ENCODE measurements around the gene PACRG. TPM values are rescaled to one million over a fixed set of nuclear protein-coding genes. Genes with fewer than 3 reads are reported as not detected.

The PACRG gene
- total RNA-seq, 2 donors from 2014 or later: 13.0 TPM; not detected in 1

- TF ChIP-seq CTCF (IDR thresholded peaks at IDR 0.05): no peak
- no peak overlapping the region for H3K27ac ChIP-seq
- no peaks in the 10 kb centered on the region for H3K36me3 ChIP-seq
- DNase-seq (ENCODE audit: low spot score) (no peak), ATAC-seq (ENCODE audit: insufficient number of reproducible peaks, low FRiP score, low read depth) (no peak)
- no peaks in the 10 kb centered on the region for H3K9me3 ChIP-seq
- H3K4me3 ChIP-seq: no peak overlapping the region
- no peaks in the 10 kb centered on the region for H3K27me3 ChIP-seq (replicated peaks; ENCODE audit: insufficient read depth)
- H3K4me1 ChIP-seq (ENCODE audit: control insufficient read depth in 1 of 2, low read depth in 2 of 2): no peaks in the 10 kb centered on the region
These were observed 155.2 kb downstream of the PACRG start for GRCh38 chr6:162882801-162883481.

- no peak for TF ChIP-seq CTCF (IDR thresholded peaks at IDR 0.05)
- no peak for DNase-seq (ENCODE audit: low spot score)
- Histone ChIP-seq H3K27me3 (replicated peaks; ENCODE audit: insufficient read depth) (no peaks in the 10 kb centered on the region), H3K36me3 (no peaks in the 10 kb centered on the region), H3K4me3 (no peak overlapping the region), H3K4me1 (ENCODE audit: control insufficient read depth in 1 of 2, low read depth in 2 of 2) (no peaks in the 10 kb centered on the region), H3K27ac (no peak overlapping the region), H3K9me3 (no peaks in the 10 kb centered on the region)
- ATAC-seq (ENCODE audit: insufficient number of reproducible peaks, low FRiP score, low read depth): no peak
These were observed 160.4 kb downstream of the PACRG start for GRCh38 chr6:162887981-162888689.

GRCh38 chr6:162889303-162889702 lies 161.5 kb downstream of the PACRG start:
- no peak for TF ChIP-seq CTCF (IDR thresholded peaks at IDR 0.05)
- no peak for ATAC-seq (ENCODE audit: insufficient number of reproducible peaks, low FRiP score, low read depth)

GRCh38 chr6:162898011-162898410 lies 170.2 kb downstream of the PACRG start:
- H3K27me3 ChIP-seq (replicated peaks; ENCODE audit: insufficient read depth): no peaks in the 10 kb centered on the region
- peaks cover 0 to 5% of the 10 kb centered on the region in 2 donors for H3K4me1 ChIP-seq (ENCODE audit: control insufficient read depth in 1 of 2, low read depth in 2 of 2)
- no peaks in the 10 kb centered on the region for H3K9me3 ChIP-seq
- no peak for TF ChIP-seq CTCF (IDR thresholded peaks at IDR 0.05)
- H3K4me3 ChIP-seq: no peak overlapping the region
- ATAC-seq (ENCODE audit: insufficient number of reproducible peaks, low FRiP score, low read depth) (no peak), DNase-seq (ENCODE audit: low spot score) (no peak)
- H3K36me3 ChIP-seq: no peaks in the 10 kb centered on the region
- no peak overlapping the region for H3K27ac ChIP-seq

More at GRCh38 chr6:162889303-162889702, 161.5 kb downstream of the PACRG start:
- Histone ChIP-seq H3K27me3 (replicated peaks; ENCODE audit: insufficient read depth) (no peaks in the 10 kb centered on the region), H3K4me3 (no peak overlapping the region), H3K4me1 (ENCODE audit: control insufficient read depth in 1 of 2, low read depth in 2 of 2) (no peaks in the 10 kb centered on the region), H3K9me3 (no peaks in the 10 kb centered on the region), H3K36me3 (no peaks in the 10 kb centered on the region), H3K27ac (no peak overlapping the region)
- no peak for DNase-seq (ENCODE audit: low spot score)

- Histone ChIP-seq H3K27me3 (replicated peaks; ENCODE audit: insufficient read depth) (no peaks in the 10 kb centered on the region), H3K27ac (no peak overlapping the region), H3K36me3 (no peaks in the 10 kb centered on the region), H3K4me3 (no peak overlapping the region), H3K4me1 (ENCODE audit: control insufficient read depth in 1 of 2, low read depth in 2 of 2) (peaks cover 0 to 5% of the 10 kb centered on the region in 2 donors), H3K9me3 (no peaks in the 10 kb centered on the region)
- ATAC-seq (ENCODE audit: insufficient number of reproducible peaks, low FRiP score, low read depth) (no peak), DNase-seq (ENCODE audit: low spot score) (no peak)
- no peak for TF ChIP-seq CTCF (IDR thresholded peaks at IDR 0.05)
These were observed 171.4 kb downstream of the PACRG start for GRCh38 chr6:162899148-162899547.

All from thoracic aorta (tissue), 2 donors.